DOHH2 (cell line): Measurements from ENCODE around the gene UBL4A.

Experiments used
- H3F3A ChIP-seq: fragments of 200-600 bp; sonication (generic), shearing (Covaris generic); 2 replicates; pipeline ENCODE4 v1.6.0; 2016; ENCODE audit warnings: antibody characterized with exemption, mild to moderate bottlenecking; ENCODE audit not compliant: control insufficient read depth, insufficient read depth
- H3K27ac ChIP-seq: fragments of 200-600 bp; sonication (generic); 2 replicates; pipeline ENCODE4 v1.5.1; 2014; ENCODE audit warnings: low read depth, mild to moderate bottlenecking, low read length, moderate library complexity
- H3K27me3 ChIP-seq: fragments of 200-600 bp; sonication (generic); 2 replicates; pipeline ENCODE4 v1.6.1; 2014; ENCODE audit warnings: mild to moderate bottlenecking, low read length, mixed read lengths; ENCODE audit not compliant: control insufficient read depth
- H3K36me3 ChIP-seq: fragments of 200-600 bp; sonication (generic); 2 replicates; pipeline ENCODE4 v1.6.1; 2014; ENCODE audit warnings: mild to moderate bottlenecking, low read length, moderate library complexity, mixed read lengths; ENCODE audit not compliant: control insufficient read depth
- H3K4me1 ChIP-seq: fragments of 200-600 bp; sonication (generic); 2 replicates; pipeline ENCODE4 v1.6.1; 2014; ENCODE audit warnings: mild to moderate bottlenecking, low read length, mixed read lengths; ENCODE audit not compliant: control insufficient read depth
- H3K4me2 ChIP-seq: fragments of 200-600 bp; sonication (generic); 2 replicates; pipeline ENCODE4 v1.6.0; 2014; ENCODE audit warnings: mild to moderate bottlenecking, low read length, moderate library complexity
- H3K4me3 ChIP-seq: fragments of 200-600 bp; sonication (generic); 2 replicates; pipeline ENCODE4 v1.5.1; 2014; ENCODE audit warnings: mild to moderate bottlenecking, low read length, mixed read lengths
- H3K79me2 ChIP-seq: fragments of 200-600 bp; sonication (generic); 2 replicates; pipeline ENCODE4 v1.6.1; 2014; ENCODE audit warnings: mild to moderate bottlenecking, low read length, mixed read lengths; ENCODE audit not compliant: control insufficient read depth
- H3K9me2 ChIP-seq: fragments of 200-600 bp; sonication (generic); replicated peaks from 2 replicates; pipeline ENCODE4 v1.6.1; 2014; ENCODE audit warnings: mild to moderate bottlenecking, low read length, mixed read lengths; ENCODE audit not compliant: control insufficient read depth
- H3K9me3 ChIP-seq: fragments of 200-600 bp; sonication (generic); 2 replicates; pipeline ENCODE4 v1.6.1; 2014; ENCODE audit warnings: antibody characterized with exemption, low read length, mixed read lengths; ENCODE audit not compliant: control insufficient read depth, insufficient read depth
- H4K20me1 ChIP-seq: fragments of 200-600 bp; sonication (generic); 2 replicates; pipeline ENCODE4 v1.6.0; 2014; ENCODE audit warnings: low read depth, mild to moderate bottlenecking, antibody characterized with exemption, low read length, moderate library complexity; ENCODE audit not compliant: control insufficient read depth, insufficient read depth
- CTCF ChIP-seq: fragments of 200-600 bp; sonication (generic); IDR thresholded peaks from one replicate; pipeline ENCODE4 v1.5.1; 2014; ENCODE audit warnings: antibody characterized with exemption, mild to moderate bottlenecking, low read depth, low read length; ENCODE audit not compliant: poor library complexity, severe bottlenecking
- EZH2phosphoT487 ChIP-seq: fragments of 200-600 bp; sonication (generic); IDR thresholded peaks from 2 replicates; pipeline ENCODE4 v1.6.1; 2017; ENCODE audit warnings: borderline replicate concordance, mild to moderate bottlenecking, antibody characterized with exemption, low read length, moderate library complexity, mixed read lengths

Gene UBL4A

DNA sequence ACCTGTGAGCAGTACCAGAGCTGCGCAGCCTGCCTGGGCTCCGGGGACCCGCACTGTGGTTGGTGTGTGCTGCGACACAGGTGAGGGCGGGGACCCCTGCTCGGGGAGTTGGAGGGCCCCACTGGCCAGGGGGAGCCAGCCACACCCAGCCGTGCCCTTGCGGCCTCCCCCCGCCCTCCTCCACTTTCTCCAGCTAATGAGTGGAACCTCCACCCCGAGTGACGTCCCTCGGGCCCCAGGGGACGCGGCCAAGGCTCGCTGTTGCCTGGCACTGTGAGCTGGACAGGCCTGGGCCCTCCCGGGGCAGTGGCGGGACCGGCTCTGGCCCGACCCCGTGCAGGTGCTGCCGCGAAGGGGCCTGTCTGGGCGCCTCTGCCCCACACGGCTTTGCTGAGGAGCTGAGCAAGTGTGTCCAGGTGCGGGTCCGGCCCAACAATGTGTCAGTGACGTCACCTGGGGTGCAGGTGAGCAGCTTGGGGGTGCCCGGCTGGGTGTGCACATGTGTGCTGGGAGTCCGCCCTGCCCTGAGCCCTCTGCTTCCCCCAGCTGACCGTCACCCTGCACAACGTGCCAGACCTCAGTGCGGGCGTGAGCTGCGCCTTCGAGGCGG lies 22.7 kb downstream of the UBL4A start:
- Histone ChIP-seq H3K27me3 (no peaks in the 10 kb centered on the region), H4K20me1 (no peaks in the 10 kb centered on the region), H3K9me2 (no peaks in the 10 kb centered on the region), H3K4me1 (peaks cover 7% of the 10 kb centered on the region), H3F3A (no peaks in the 10 kb centered on the region), H3K4me2 (no peak overlapping the region), H3K9me3 (no peaks in the 10 kb centered on the region), H3K4me3 (no peak overlapping the region), H3K36me3 (no peaks in the 10 kb centered on the region; the same call in 1 of the 2 replicates), H3K27ac (no peak overlapping the region), H3K79me2 (peaks cover 10% of the 10 kb centered on the region)
- TF ChIP-seq EZH2phosphoT487 (no peak), CTCF (no peak)

DNA sequence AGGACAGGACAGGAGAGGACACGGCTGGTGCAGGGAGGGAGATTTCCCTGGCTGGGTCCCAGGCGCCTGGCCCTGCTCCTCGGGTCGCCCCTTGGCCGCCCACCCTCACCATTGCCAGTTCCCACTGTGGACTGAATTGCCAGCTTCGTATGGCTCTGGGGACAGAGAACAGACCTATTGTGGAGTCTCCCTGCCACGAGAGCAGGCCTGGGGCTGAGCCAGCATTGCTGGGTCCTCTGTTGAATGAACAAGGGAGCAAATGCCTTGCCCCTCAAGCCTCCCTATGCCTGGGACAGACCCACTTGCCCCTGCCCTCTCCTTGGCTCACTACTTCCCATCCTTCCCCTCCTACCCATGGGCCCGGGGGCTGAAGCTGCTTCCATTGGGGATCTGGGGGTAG lies 24.0 kb downstream of the UBL4A start:
- no peak overlapping the region for H3K27ac ChIP-seq
- H4K20me1 ChIP-seq, result no peaks in the 10 kb centered on the region
- H3K9me2 ChIP-seq, result no peaks in the 10 kb centered on the region
- H3K4me3 ChIP-seq, result no peak overlapping the region
- TF ChIP-seq CTCF (no peak), EZH2phosphoT487 (no peak)
- no peaks in the 10 kb centered on the region for H3K36me3 ChIP-seq
- no peaks in the 10 kb centered on the region for H3K9me3 ChIP-seq
- H3F3A ChIP-seq, result no peaks in the 10 kb centered on the region
- no peaks in the 10 kb centered on the region for H3K27me3 ChIP-seq
- H3K79me2 ChIP-seq, result peaks cover 14% of the 10 kb centered on the region
- H3K4me1 ChIP-seq, result peaks cover 8% of the 10 kb centered on the region
- H3K4me2 ChIP-seq, result no peak overlapping the region

DNA sequence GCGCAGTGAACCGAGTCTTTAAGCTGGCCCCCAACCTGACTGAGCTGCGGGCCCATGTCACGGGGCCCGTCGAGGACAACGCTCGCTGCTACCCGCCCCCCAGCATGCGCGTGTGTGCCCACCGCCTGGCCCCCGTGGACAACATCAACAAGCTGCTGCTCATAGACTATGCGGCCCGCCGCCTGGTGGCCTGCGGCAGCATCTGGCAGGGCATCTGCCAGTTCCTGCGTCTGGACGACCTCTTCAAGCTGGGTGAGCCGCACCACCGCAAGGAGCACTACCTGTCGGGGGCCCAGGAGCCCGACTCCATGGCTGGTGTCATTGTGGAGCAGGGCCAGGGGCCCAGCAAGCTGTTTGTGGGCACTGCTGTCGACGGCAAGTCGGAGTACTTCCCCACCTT lies 26.1 kb downstream of the UBL4A start:
- no peak overlapping the region for H3K4me2 ChIP-seq

More for the DNA sequence above, 26.1 kb downstream of the UBL4A start:
- Histone ChIP-seq H3K9me2 (no peaks in the 10 kb centered on the region), H3K9me3 (no peaks in the 10 kb centered on the region), H3K36me3 (no peaks in the 10 kb centered on the region), H3K27ac (no peak overlapping the region), H3K4me1 (peaks cover 11% of the 10 kb centered on the region), H3F3A (no peaks in the 10 kb centered on the region), H4K20me1 (no peaks in the 10 kb centered on the region), H3K4me3 (no peak overlapping the region), H3K27me3 (no peaks in the 10 kb centered on the region), H3K79me2 (peaks cover 14% of the 10 kb centered on the region)
- TF ChIP-seq CTCF (no peak), EZH2phosphoT487 (no peak)
